Measurements from ENCODE around the gene MINDY2. TPM values are rescaled to one million over a fixed set of nuclear protein-coding genes. Genes with fewer than 3 reads are reported as not detected.
"Not testable (repeated sequence)": the region's sequence is repeated elsewhere in the genome, so short reads cannot be mapped to it uniquely, and the experiment has no call there.

Gene MINDY2
- total RNA-seq, 4 donors from 2014 or later: 17.2 to 62.1 (median 27.7) TPM

GRCh38 chr15:58788056-58788710 lies 17.1 kb downstream of the MINDY2 start:
- Histone ChIP-seq H3K4me1 (no peaks in the 10 kb centered on the region), H3K27me3 (no peaks in the 10 kb centered on the region), H3K36me3 (no peaks in the 10 kb centered on the region), H3K4me3 (no peak overlapping the region), H3K27ac (no peak overlapping the region), H3K9me3 (no peaks in the 10 kb centered on the region)
- no peak for DNase-seq
- intact Hi-C loops (cut with DNase I; ENCODE audit: low total_unique reads): no loop called here
- TF ChIP-seq POLR2A (IDR thresholded peaks at IDR 0.05): no peak
- TF ChIP-seq CTCF (IDR thresholded peaks at IDR 0.05): no peak

DNA sequence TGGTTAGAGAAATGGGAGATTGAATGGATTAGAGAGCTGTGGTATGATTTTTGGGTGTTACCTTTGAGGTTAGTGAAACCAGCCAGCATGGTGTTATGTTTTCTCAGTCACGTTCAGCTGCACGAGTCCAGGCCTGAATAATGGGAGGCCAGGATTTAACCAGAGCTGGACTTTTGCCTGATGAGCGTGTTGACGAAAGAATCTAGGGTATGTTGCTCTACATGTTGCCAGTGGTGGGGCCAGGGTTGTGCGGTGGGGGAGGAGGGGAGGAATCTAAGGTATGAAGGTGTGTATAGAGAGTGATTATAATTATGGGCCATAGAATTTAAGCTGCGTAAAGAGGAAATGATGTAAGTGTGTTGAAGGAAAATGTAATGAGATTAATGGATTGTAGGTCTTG lies 22.8 kb downstream of the MINDY2 start:
- Histone ChIP-seq H3K36me3 (no peaks in the 10 kb centered on the region), H3K27ac (no peak overlapping the region), H3K4me3 (no peak overlapping the region), H3K4me1 (no peaks in the 10 kb centered on the region), H3K9me3 (no peaks in the 10 kb centered on the region), H3K27me3 (no peaks in the 10 kb centered on the region)
- TF ChIP-seq CTCF (IDR thresholded peaks at IDR 0.05) (no peak), POLR2A (IDR thresholded peaks at IDR 0.05) (no peak)
- intact Hi-C loops (cut with DNase I; ENCODE audit: low total_unique reads): no loop called here
- no peak for DNase-seq

GRCh38 chr15:58795825-58796224 lies 24.7 kb downstream of the MINDY2 start:
- Histone ChIP-seq H3K36me3 (no peaks in the 10 kb centered on the region), H3K4me1 (no peaks in the 10 kb centered on the region), H3K4me3 (no peak overlapping the region), H3K27me3 (no peaks in the 10 kb centered on the region), H3K9me3 (no peaks in the 10 kb centered on the region), H3K27ac (no peak overlapping the region)
- intact Hi-C loops (cut with DNase I; ENCODE audit: low total_unique reads): no loop called here
- no peak for DNase-seq
- TF ChIP-seq CTCF (IDR thresholded peaks at IDR 0.05) (no peak), POLR2A (IDR thresholded peaks at IDR 0.05) (no peak)

DNA sequence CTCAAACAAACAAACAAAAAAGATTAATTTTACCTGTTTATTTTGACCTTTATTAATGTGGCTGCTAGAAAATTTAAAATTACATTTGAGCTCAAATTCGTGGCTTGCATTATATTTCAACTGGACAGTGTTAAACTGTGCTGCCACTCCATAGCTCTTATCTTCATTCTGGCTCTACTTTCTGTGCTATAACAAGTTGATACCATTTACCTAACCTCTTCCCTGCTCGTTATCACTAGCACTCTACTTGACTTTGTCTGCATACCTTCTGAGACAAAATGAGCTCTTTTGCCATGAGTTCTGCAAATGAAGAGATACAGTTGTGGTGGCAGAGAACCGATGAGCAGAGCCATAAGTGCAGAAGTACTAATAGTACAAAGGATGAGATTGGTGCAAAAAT lies 26.4 kb downstream of the MINDY2 start:
- intact Hi-C loops (cut with DNase I; ENCODE audit: low total_unique reads): no loop called here
- no peaks in the 10 kb centered on the region for H3K27me3 ChIP-seq
- no peaks in the 10 kb centered on the region for H3K9me3 ChIP-seq
- DNase-seq: no peak
- no peak overlapping the region for H3K27ac ChIP-seq
- H3K4me3 ChIP-seq: no peak overlapping the region
- TF ChIP-seq POLR2A (IDR thresholded peaks at IDR 0.05): no peak
- TF ChIP-seq CTCF (IDR thresholded peaks at IDR 0.05): no peak
- H3K4me1 ChIP-seq: no peaks in the 10 kb centered on the region
- no peaks in the 10 kb centered on the region for H3K36me3 ChIP-seq

DNA sequence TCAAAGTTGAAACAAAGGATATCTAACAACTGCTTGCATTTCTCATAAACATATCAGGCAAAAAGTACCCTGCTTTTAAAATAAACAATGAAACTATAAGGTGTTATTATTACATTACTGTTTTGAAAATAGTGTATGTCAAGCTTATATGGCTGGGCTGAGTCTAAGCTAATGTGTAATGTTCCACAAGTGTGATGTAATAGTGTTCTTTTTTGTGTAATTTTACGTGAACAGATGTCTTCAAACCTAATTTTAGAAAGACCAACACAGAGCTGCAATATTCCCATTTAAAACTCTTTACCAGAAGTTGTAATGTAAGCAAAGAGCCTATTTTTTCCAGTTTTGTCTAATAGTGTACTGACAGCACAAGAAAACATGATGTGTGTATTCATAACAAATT lies 34.0 kb downstream of the MINDY2 start:
- Histone ChIP-seq H3K36me3 (no peaks in the 10 kb centered on the region), H3K27ac (no peak overlapping the region), H3K4me1 (no peaks in the 10 kb centered on the region), H3K4me3 (no peak overlapping the region), H3K9me3 (no peaks in the 10 kb centered on the region), H3K27me3 (no peaks in the 10 kb centered on the region)
- intact Hi-C loops (cut with DNase I; ENCODE audit: low total_unique reads): no loop called here
- TF ChIP-seq POLR2A (IDR thresholded peaks at IDR 0.05) (no peak), CTCF (IDR thresholded peaks at IDR 0.05) (no peak)
- DNase-seq: no peak

DNA sequence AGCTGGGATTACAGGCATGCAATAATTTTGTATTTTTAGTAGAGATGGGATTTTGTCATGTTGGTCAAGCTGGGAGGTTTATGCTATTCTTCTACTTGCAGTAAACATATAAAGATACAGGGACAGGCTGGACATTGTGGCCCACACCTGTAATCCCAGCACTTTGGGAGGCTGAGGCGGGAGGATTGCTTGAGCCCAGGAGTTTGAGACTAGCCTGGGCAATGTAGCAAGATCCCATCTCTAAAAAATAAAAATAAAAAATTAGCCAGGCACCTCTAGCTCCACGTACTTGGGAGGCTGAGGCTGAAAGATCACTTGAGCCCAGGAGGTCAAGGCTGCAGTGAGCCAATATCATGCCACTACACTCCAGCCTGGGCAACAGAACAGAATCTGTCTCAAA lies 52.2 kb downstream of the MINDY2 start:
- intact Hi-C loops (cut with DNase I; ENCODE audit: low total_unique reads); H3K36me3 ChIP-seq; H3K9me3 ChIP-seq: not testable (repeated sequence)

More for the DNA sequence above, 52.2 kb downstream of the MINDY2 start:
- DNase-seq, H3K27me3 ChIP-seq, H3K4me1 ChIP-seq, H3K4me3 ChIP-seq, H3K27ac ChIP-seq: not testable (repeated sequence)
